H1 (cell line): ENCODE measurements around the gene ZMYM4. TPM values are rescaled to one million over a fixed set of nuclear protein-coding genes. Genes with fewer than 3 reads are reported as not detected.

Source experiments
- CTCF ChIA-PET: fragments of 300-600 bp; sonication (Branson Sonifier 250); formaldehyde crosslinking; loops from one replicate; lab custom pipeline; 2021; ENCODE audit not compliant: partially characterized antibody; lab: Charles Lee
- POLR2A ChIA-PET: fragments of 300-600 bp; sonication (Branson Sonifier 250); formaldehyde crosslinking; loops from one replicate; lab custom pipeline; 2021; ENCODE audit warnings: inconsistent platforms; ENCODE audit not compliant: partially characterized antibody; lab: Charles Lee
- DNase-seq, 2 experiments: peaks; one replicate each; pipeline versions ENCODE4 v3.0.0 to v3.0.0-alpha.2; 2010 to 2022; ENCODE audit warnings: low spot score in 2 of 2, low read depth in 1 of 2, mixed read lengths in 1 of 2
- FAIRE-seq: peaks from 2 replicates; lab custom pipeline; 2011; peaks lifted over from hg19 to GRCh38; lab: Jason Lieb, UNC
- H2AFZ ChIP-seq: 2 replicates; pipeline ENCODE4 v1.8.1; 2012; ENCODE audit warnings: low read length, inconsistent platforms
- H2AK5ac ChIP-seq: 2 replicates; pipeline ENCODE4 v1.6.1; 2013; ENCODE audit warnings: low read depth, low read length
- H2BK120ac ChIP-seq: replicated peaks from 2 replicates; pipeline ENCODE3; 2013; ENCODE audit warnings: low read depth, low read length, inconsistent platforms
- H2BK12ac ChIP-seq: 2 replicates; pipeline ENCODE4 v1.6.1; 2013; ENCODE audit warnings: low read depth, low read length
- H2BK15ac ChIP-seq: 2 replicates; pipeline ENCODE4 v1.6.1; 2013; ENCODE audit warnings: low read length
- H2BK20ac ChIP-seq: 2 replicates; pipeline ENCODE4 v1.6.1; 2013; ENCODE audit warnings: low read length
- H2BK5ac ChIP-seq: 2 replicates; pipeline ENCODE4 v1.6.1; 2013; ENCODE audit warnings: low read depth, low read length
- H3K14ac ChIP-seq: 2 replicates; pipeline ENCODE4 v1.6.1; 2013; ENCODE audit warnings: inconsistent platforms; ENCODE audit not compliant: insufficient read length
- H3K18ac ChIP-seq: 2 replicates; pipeline ENCODE4 v1.6.1; 2013; ENCODE audit warnings: low read length; ENCODE audit errors: extremely low read depth
- H3K23ac ChIP-seq: 2 replicates; pipeline ENCODE4 v1.6.1; 2013; ENCODE audit warnings: inconsistent platforms; ENCODE audit not compliant: insufficient read length
- H3K23me2 ChIP-seq: 2 replicates; pipeline ENCODE4 v1.6.1; 2013; ENCODE audit warnings: low read depth, low read length
- H3K27ac ChIP-seq: 2 replicates; pipeline ENCODE4 v1.6.1; 2011; ENCODE audit warnings: low read depth, low read length, inconsistent platforms
- H3K27me3 ChIP-seq, 4 experiments: replicated peaks in 1 of 4; 1 replicate in 1 of 4; 2 replicates in 3 of 4; pipeline versions ENCODE4 v1.6.1 to v1.8.1; 2011 to 2013; ENCODE audit warnings: low read length in 3 of 4, mild to moderate bottlenecking in 3 of 4, inconsistent platforms in 2 of 4, mixed read lengths in 2 of 4, moderate library complexity in 1 of 4; ENCODE audit not compliant: control insufficient read depth in 3 of 4, insufficient read depth in 3 of 4; ENCODE audit errors: extremely low read depth in 1 of 4
- H3K36me3 ChIP-seq, 4 experiments: 2 replicates each; pipeline versions ENCODE4 v1.6.1 to v1.8.1; 2011 to 2013; ENCODE audit warnings: mild to moderate bottlenecking in 4 of 4, low read length in 3 of 4, moderate library complexity in 2 of 4, control low read depth in 1 of 4, inconsistent platforms in 1 of 4; ENCODE audit not compliant: insufficient read depth in 4 of 4, control insufficient read depth in 2 of 4
- H3K4ac ChIP-seq: replicated peaks from 2 replicates; pipeline ENCODE3; 2013; ENCODE audit warnings: low read length, low read depth, mixed read lengths, inconsistent platforms; ENCODE audit not compliant: insufficient read length
- H3K4me1 ChIP-seq, 4 experiments: replicated peaks in 1 of 4; 1 replicate in 1 of 4; 2 replicates in 3 of 4; pipeline versions ENCODE4 v1.6.1 to v1.8.1; 2011 to 2013; ENCODE audit warnings: low read length in 3 of 4, inconsistent platforms in 2 of 4, mixed read lengths in 1 of 4; ENCODE audit not compliant: insufficient read depth in 4 of 4, control insufficient read depth in 3 of 4
- H3K4me2 ChIP-seq, 2 experiments: 2 replicates each; pipeline versions ENCODE4 v1.6.1 to v1.8.1; 2011 to 2013; ENCODE audit warnings: low read depth in 2 of 2, low read length in 2 of 2, control low read depth in 1 of 2, inconsistent platforms in 1 of 2, mild to moderate bottlenecking in 1 of 2; ENCODE audit not compliant: insufficient read depth in 1 of 2
- H3K4me3 ChIP-seq, 4 experiments: fragments of 200-600, 300-600 bp in 1 of 4; sonication (generic), shearing (Covaris generic), sonication (Bioruptor Twin) in 1 of 4; 2 replicates each; pipeline versions ENCODE4 v1.5.1 to v1.8.1; 2011 to 2016; ENCODE audit warnings: low read length in 4 of 4, low read depth in 3 of 4, control low read depth in 2 of 4, inconsistent platforms in 2 of 4, mild to moderate bottlenecking in 2 of 4, mixed read lengths in 1 of 4, moderate library complexity in 1 of 4; ENCODE audit not compliant: insufficient read depth in 2 of 4; ENCODE audit errors: extremely low read depth in 1 of 4
- H3K56ac ChIP-seq: replicated peaks from 2 replicates; pipeline ENCODE3; 2013; ENCODE audit warnings: low read depth, mild to moderate bottlenecking, mixed read lengths, low read length, inconsistent platforms; ENCODE audit not compliant: insufficient read length
- H3K79me1 ChIP-seq: 2 replicates; pipeline ENCODE4 v1.6.1; 2013; ENCODE audit warnings: low read depth, low read length, control low read depth
- H3K79me2 ChIP-seq, 2 experiments: 2 replicates each; pipeline versions ENCODE4 v1.6.1 to v1.8.1; 2012 to 2013; ENCODE audit warnings: low read length in 2 of 2, mild to moderate bottlenecking in 2 of 2, inconsistent platforms in 1 of 2; ENCODE audit not compliant: insufficient read depth in 2 of 2, control insufficient read depth in 1 of 2
- H3K9ac ChIP-seq, 4 experiments: replicated peaks in 1 of 4; 1 replicate in 1 of 4; 2 replicates in 3 of 4; pipeline versions ENCODE4 v1.6.1 to v1.8.1; 2011 to 2013; ENCODE audit warnings: low read depth in 3 of 4, low read length in 3 of 4, control low read depth in 2 of 4, mild to moderate bottlenecking in 2 of 4, moderate library complexity in 2 of 4, inconsistent platforms in 1 of 4; ENCODE audit errors: extremely low read depth in 1 of 4
- H3K9me3 ChIP-seq, 2 experiments: 2 replicates each; pipeline versions ENCODE4 v1.6.1 to v1.8.1; 2012 to 2013; ENCODE audit warnings: mild to moderate bottlenecking in 2 of 2, moderate library complexity in 2 of 2, control low read depth in 1 of 2, inconsistent platforms in 1 of 2, low read depth in 1 of 2, low read length in 1 of 2, mixed read lengths in 1 of 2; ENCODE audit not compliant: insufficient read depth in 2 of 2
- H4K20me1 ChIP-seq, 2 experiments: replicated peaks in 1 of 2; 2 replicates each; pipeline versions ENCODE3 to v1.8.1; 2011 to 2013; ENCODE audit warnings: inconsistent platforms in 2 of 2, low read length in 2 of 2, mild to moderate bottlenecking in 1 of 2; ENCODE audit not compliant: insufficient read depth in 2 of 2, control insufficient read depth in 1 of 2
- H4K5ac ChIP-seq: 2 replicates; pipeline ENCODE4 v1.6.1; 2013; ENCODE audit warnings: low read length, low read depth, mixed read lengths, inconsistent platforms; ENCODE audit not compliant: insufficient read length
- H4K8ac ChIP-seq: 2 replicates; pipeline ENCODE4 v1.8.0; 2013; ENCODE audit warnings: mild to moderate bottlenecking, moderate library complexity, low read length, inconsistent platforms; ENCODE audit not compliant: insufficient read depth; ENCODE audit errors: extremely low read depth
- H4K91ac ChIP-seq: replicated peaks from 2 replicates; pipeline ENCODE3; 2013; ENCODE audit warnings: low read length, mixed read lengths, inconsistent platforms; ENCODE audit not compliant: insufficient read length
- KDM4A ChIP-seq: IDR thresholded peaks from one replicate; pipeline ENCODE4 v1.7.1; 2012; ENCODE audit warnings: low read depth, mild to moderate bottlenecking, moderate library complexity, low read length, inconsistent platforms; ENCODE audit not compliant: severe bottlenecking
- SP1 ChIP-seq: IDR thresholded peaks from 2 replicates; pipeline ENCODE4 v1.6.1; 2011; ENCODE audit warnings: low read depth, low read length
- SUZ12 ChIP-seq: fragments of 200-600 bp; sonication (generic); IDR thresholded peaks from 2 replicates; pipeline ENCODE4 v1.6.1; 2012; ENCODE audit warnings: mild to moderate bottlenecking, inconsistent platforms, low read length, moderate library complexity, mixed read lengths
- TBP ChIP-seq: IDR thresholded peaks from 2 replicates; pipeline ENCODE4 v1.6.1; 2011; ENCODE audit warnings: low read depth, low read length, improper control_type of control experiment
- WGBS, 2 experiments: shearing (Covaris generic) in 1 of 2; methylation state at CpG; one replicate each; pipeline versions ENCODE4 v1.1.6 to v1.1.7; 2013 to 2015; ENCODE audit warnings: low lambda C conversion rate in 2 of 2, mixed read lengths in 2 of 2, inconsistent platforms in 1 of 2, low coverage in 1 of 2, missing lambda C conversion rate in 1 of 2; ENCODE audit not compliant: insufficient replicate concordance in 2 of 2, insufficient coverage in 1 of 2, insufficient read length in 1 of 2; ENCODE audit errors: extremely low coverage in 1 of 2, missing lambda C conversion rate in 1 of 2; 5-methylcytosine and 5-hydroxymethylcytosine counted together
- polyA plus RNA-seq, 7 experiments: library from polyadenylated mRNA; depleted of rRNA in 3 of 7; stranded (reverse) in 5 of 7; unstranded in 2 of 7; fragments of >200 nt in 5 of 7; fragments of 200-250 nt in 2 of 7; gene quantifications; 1 replicate in 5 of 7; 2 replicates in 1 of 7; 4 replicates in 1 of 7; pipeline versions ENCODE4 v1.2.1 to v1.2.3, GENCODE V29; 2011 to 2013; ENCODE audit warnings: missing spikeins in 2 of 7, mixed read lengths in 2 of 7
- total RNA-seq: library from RNA; stranded (reverse); fragmentation: NEBNext Ultra II Directional; extraction: Animal tissue kit (Norgen Biotek cat#: 25700); gene quantifications from 2 replicates; pipeline ENCODE4 v1.2.1, GENCODE V29; 2021

Gene ZMYM4
- total and polyA plus RNA-seq, 2 of the 8 experiments (the other 6 are each of a cell fraction or from before 2014, with no cell fraction given), result 16.7 to 81.3 TPM

GRCh38 chr1:35285771-35286606, 17.5 kb downstream of the ZMYM4 start:
- no peak overlapping the region for H2BK120ac ChIP-seq
- peaks cover 0 to 3% of the 10 kb centered on the region in 2 experiments for H4K20me1 ChIP-seq
- H3K27ac ChIP-seq, result no peak overlapping the region
- H2BK5ac ChIP-seq, result no peak overlapping the region
- H3K9me3 ChIP-seq, result peaks cover 4 to 6% of the 10 kb centered on the region in 2 experiments; a peak in 1 of 4 replicates
- H3K4me3 ChIP-seq, result no peak overlapping the region
- TF ChIP-seq KDM4A (no peak), TBP (no peak), SP1 (no peak), SUZ12 (no peak)
- TF ChIP-seq, all 59 proteins: peak for 0
- no peak overlapping the region for H3K18ac ChIP-seq
- no peaks in the 10 kb centered on the region for H3K27me3 ChIP-seq
- no peak overlapping the region for H3K4ac ChIP-seq
- H3K9ac ChIP-seq, result no peak overlapping the region
- DNase-seq (no peak), FAIRE-seq (no peak)
- 94% methylated on average over 5 of the region's 5 CpGs; no CpG with 5 or more reads in 1 of the 2 experiments for WGBS, 2 experiments
- no peak overlapping the region for H3K23ac ChIP-seq
- no peak overlapping the region for H3K56ac ChIP-seq
- ChIA-PET CTCF (interaction anchor here (0.6 to 0.7 kb wide), 2 partner anchors 86 to 558 kb away, joined by 3 to 4 read pairs; no protein-coding TSS in a partner anchor), POLR2A (interaction anchor here (0.6 kb wide), 1 partner anchor 123 kb away, joined by 3 read pairs; no protein-coding TSS in a partner anchor)
- H2AK5ac ChIP-seq, result no peak overlapping the region
- H3K14ac ChIP-seq, result no peak overlapping the region
- no peak overlapping the region for H3K4me2 ChIP-seq
- no peak overlapping the region for H2BK20ac ChIP-seq
- peaks cover 2% of the 10 kb centered on the region; the same call in 1 of the 2 replicates for H3K79me1 ChIP-seq
- no peaks in the 10 kb centered on the region; the same call in 1 of the 2 replicates for H3K23me2 ChIP-seq
- H2BK15ac ChIP-seq, result no peak overlapping the region
- H3K36me3 ChIP-seq, result peaks cover 0 to 11% (median 2%) of the 10 kb centered on the region in 4 experiments; a peak in 1 of 8 replicates
- no peaks in the 10 kb centered on the region for H3K4me1 ChIP-seq
- H4K8ac ChIP-seq, result no peak overlapping the region
- H2BK12ac ChIP-seq, result no peak overlapping the region
- no peak overlapping the region for H4K5ac ChIP-seq
- H2AFZ ChIP-seq, result no peak overlapping the region
- H4K91ac ChIP-seq, result no peak overlapping the region
- peaks cover 0 to 82% of the 10 kb centered on the region in 2 experiments; a peak in 3 of 4 replicates for H3K79me2 ChIP-seq
